Vagina (tissue), 2 donors: ENCODE measurements around the gene TAL1. TPM values are rescaled to one million over a fixed set of nuclear protein-coding genes. Genes with fewer than 3 reads are reported as not detected.

Experiments
- DNase-seq, 2 donors: peaks; one replicate each; pipeline ENCODE4 v3.0.0-alpha.2; 2017; ENCODE audit errors: extremely low spot score in 2 of 2
- H3K27ac ChIP-seq: fragments of 200-600 bp; sonication (generic); one replicate; pipeline ENCODE4 v1.5.1; 2019
- H3K27me3 ChIP-seq: fragments of 200-600 bp; sonication (generic); one replicate; pipeline ENCODE4 v1.5.1; 2019
- H3K36me3 ChIP-seq, 2 donors: fragments of 200-600 bp; sonication (generic); one replicate each; pipeline ENCODE4 v1.5.1; 2017 to 2019
- H3K4me1 ChIP-seq: fragments of 200-600 bp; sonication (generic); one replicate; pipeline ENCODE4 v1.5.1; 2019
- H3K4me3 ChIP-seq, 2 donors: fragments of 200-600 bp; sonication (generic); 1 replicate in 1 of 2; 2 replicates in 1 of 2; pipeline ENCODE4 v1.5.1; 2016 to 2019
- H3K9me3 ChIP-seq: fragments of 200-600 bp; sonication (generic); one replicate; pipeline ENCODE4 v1.5.1; 2019
- POLR2A ChIP-seq, 2 donors: fragments of 450-650 bp; IDR thresholded peaks; one replicate each; pipeline ENCODE4 v1.6.1; 2017; ENCODE audit warnings: antibody characterized with exemption in 2 of 2, mild to moderate bottlenecking in 2 of 2, moderate library complexity in 2 of 2
- POLR2AphosphoS5 ChIP-seq, 2 donors: sonication (generic); formaldehyde crosslinking; IDR thresholded peaks; one replicate each; pipeline ENCODE4 v1.9.0; 2017; ENCODE audit warnings: antibody characterized with exemption in 2 of 2, mild to moderate bottlenecking in 2 of 2, low read depth in 1 of 2; ENCODE audit not compliant: insufficient read depth in 1 of 2
- intact Hi-C: fragments of 100-400 bp; cut with DNase I; formaldehyde crosslinking; loops from one replicate; pipeline ENCODE4 v1.15.1; 2023
- total RNA-seq: library from RNA; depleted of rRNA; stranded (reverse); fragments of >200 nt; gene quantifications from one replicate; pipeline ENCODE4 v1.2.3, GENCODE V29; 2016
- TF ChIP-seq, protein P1 (sequence below), 3 experiments: fragments of 450-650 bp in 2 of 3; fragments of 200-600 bp in 1 of 3; sonication (generic) in 1 of 3; IDR thresholded peaks; one replicate each; pipeline ENCODE4 v1.5.1; 2017 to 2019; ENCODE audit warnings: antibody characterized with exemption in 3 of 3, mild to moderate bottlenecking in 2 of 3, moderate library complexity in 2 of 3

The TAL1 gene
- total RNA-seq, 1 donor from 2014 or later, result 7.1 TPM

DNA sequence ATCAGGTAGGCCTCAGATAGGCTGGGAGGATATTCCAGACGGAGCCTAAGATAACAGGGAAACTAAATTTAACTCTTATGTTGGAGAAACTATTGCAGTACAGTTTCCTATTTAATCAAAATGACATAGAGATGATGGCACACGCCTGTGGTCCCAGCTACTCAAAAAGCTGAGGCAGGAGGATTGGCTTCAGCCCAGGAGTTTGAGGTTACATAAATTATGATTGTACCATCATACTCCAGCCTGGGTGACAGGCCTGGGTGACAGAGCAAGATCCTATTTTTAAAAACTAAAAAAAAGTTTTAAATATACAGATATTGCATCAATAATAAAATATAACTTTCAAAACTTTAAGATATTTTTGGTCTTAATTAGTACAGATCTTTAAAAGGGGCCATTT lies 25.2 kb upstream of the TAL1 start:
- Histone ChIP-seq H3K27ac (no peak overlapping the region), H3K4me3 (no peak overlapping the region), H3K36me3 (no peaks in the 10 kb centered on the region), H3K27me3 (no peaks in the 10 kb centered on the region), H3K9me3 (no peaks in the 10 kb centered on the region), H3K4me1 (no peaks in the 10 kb centered on the region)
- no peak for DNase-seq
- no peak for TF ChIP-seq POLR2AphosphoS5 (IDR thresholded peaks at IDR 0.05; ENCODE audit: insufficient read depth in 1 of 2, low read depth in 1 of 2)
- TF ChIP-seq POLR2A (IDR thresholded peaks at IDR 0.05), result no peak
- TF ChIP-seq, protein P1, sequence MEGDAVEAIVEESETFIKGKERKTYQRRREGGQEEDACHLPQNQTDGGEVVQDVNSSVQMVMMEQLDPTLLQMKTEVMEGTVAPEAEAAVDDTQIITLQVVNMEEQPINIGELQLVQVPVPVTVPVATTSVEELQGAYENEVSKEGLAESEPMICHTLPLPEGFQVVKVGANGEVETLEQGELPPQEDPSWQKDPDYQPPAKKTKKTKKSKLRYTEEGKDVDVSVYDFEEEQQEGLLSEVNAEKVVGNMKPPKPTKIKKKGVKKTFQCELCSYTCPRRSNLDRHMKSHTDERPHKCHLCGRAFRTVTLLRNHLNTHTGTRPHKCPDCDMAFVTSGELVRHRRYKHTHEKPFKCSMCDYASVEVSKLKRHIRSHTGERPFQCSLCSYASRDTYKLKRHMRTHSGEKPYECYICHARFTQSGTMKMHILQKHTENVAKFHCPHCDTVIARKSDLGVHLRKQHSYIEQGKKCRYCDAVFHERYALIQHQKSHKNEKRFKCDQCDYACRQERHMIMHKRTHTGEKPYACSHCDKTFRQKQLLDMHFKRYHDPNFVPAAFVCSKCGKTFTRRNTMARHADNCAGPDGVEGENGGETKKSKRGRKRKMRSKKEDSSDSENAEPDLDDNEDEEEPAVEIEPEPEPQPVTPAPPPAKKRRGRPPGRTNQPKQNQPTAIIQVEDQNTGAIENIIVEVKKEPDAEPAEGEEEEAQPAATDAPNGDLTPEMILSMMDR (IDR thresholded peaks at IDR 0.05), result no peak
- intact Hi-C loops, result no loop called here

DNA sequence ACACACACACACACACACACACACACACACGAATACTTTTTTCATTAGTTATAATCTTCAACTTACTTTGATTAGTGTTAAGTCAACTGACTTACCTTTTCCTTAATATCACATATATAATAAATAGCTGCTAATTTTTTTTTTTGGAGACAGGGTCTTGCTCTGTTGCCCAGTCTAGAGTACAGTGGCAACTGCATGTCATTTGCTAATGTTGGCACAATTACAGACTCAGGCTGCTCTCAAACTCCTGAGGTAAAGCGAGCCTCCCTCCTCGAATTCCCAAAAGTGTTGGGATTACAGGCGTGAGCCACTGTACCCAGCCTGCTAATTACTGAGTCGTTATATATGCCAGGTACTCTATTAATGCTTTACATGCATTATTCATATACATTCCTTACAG lies 20.8 kb upstream of the TAL1 start:
- Histone ChIP-seq H3K27me3 (no peaks in the 10 kb centered on the region), H3K9me3 (no peaks in the 10 kb centered on the region), H3K27ac (no peak overlapping the region), H3K36me3 (no peaks in the 10 kb centered on the region), H3K4me1 (no peaks in the 10 kb centered on the region), H3K4me3 (no peak overlapping the region)
- TF ChIP-seq POLR2A (IDR thresholded peaks at IDR 0.05), result no peak
- TF ChIP-seq, protein P1 (IDR thresholded peaks at IDR 0.05), result no peak
- no peak for TF ChIP-seq POLR2AphosphoS5 (IDR thresholded peaks at IDR 0.05; ENCODE audit: insufficient read depth in 1 of 2, low read depth in 1 of 2)
- DNase-seq, result no peak
- intact Hi-C loops, result no loop called here

DNA sequence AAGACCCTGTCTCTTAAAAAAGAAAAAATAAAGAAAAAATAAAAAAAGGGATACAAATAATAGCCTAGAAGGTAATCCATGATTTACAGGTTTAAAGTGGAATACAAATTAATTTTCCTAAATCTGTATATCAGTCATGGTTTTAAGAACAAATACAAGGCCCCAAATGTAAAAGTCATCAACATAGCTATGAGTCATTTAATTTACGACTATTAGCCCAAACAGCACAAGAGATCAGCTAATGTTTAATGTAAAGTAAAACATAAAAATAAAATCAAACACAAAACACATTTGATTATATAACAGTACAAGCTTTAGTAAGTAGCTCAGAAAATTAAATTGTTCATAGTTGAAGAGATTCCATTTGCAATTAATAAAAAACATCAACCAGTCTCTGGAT lies 20.3 kb upstream of the TAL1 start:
- Histone ChIP-seq H3K27me3 (no peaks in the 10 kb centered on the region), H3K27ac (no peak overlapping the region), H3K9me3 (no peaks in the 10 kb centered on the region), H3K36me3 (no peaks in the 10 kb centered on the region), H3K4me3 (no peak overlapping the region), H3K4me1 (no peaks in the 10 kb centered on the region)
- DNase-seq, result no peak
- intact Hi-C loops, result no loop called here
- TF ChIP-seq POLR2A (IDR thresholded peaks at IDR 0.05), result no peak
- TF ChIP-seq, protein P1 (IDR thresholded peaks at IDR 0.05), result no peak

DNA sequence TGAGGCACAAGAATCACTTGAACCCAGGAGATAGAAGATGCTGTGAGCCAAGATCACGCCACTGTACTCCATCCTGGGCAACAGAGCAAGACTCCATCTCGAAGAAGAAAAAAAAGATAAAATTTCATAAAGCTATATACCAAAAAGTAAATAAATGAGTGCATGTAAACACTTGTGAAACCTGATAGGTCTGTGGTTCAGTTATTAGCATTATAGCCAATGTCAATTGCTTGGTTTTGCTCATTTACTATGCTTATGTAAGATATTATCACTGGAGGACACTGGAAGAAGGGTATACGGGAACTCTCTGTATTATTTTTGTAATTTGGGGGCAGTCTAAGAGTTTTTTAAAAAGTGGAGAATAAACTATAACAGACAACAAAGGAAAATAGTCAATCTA lies 17.7 kb upstream of the TAL1 start:
- TF ChIP-seq POLR2AphosphoS5 (IDR thresholded peaks at IDR 0.05; ENCODE audit: insufficient read depth in 1 of 2, low read depth in 1 of 2) (no peak), POLR2A (IDR thresholded peaks at IDR 0.05) (no peak)
- TF ChIP-seq, protein P1 (IDR thresholded peaks at IDR 0.05), result no peak
- Histone ChIP-seq H3K27me3 (no peaks in the 10 kb centered on the region), H3K4me1 (no peaks in the 10 kb centered on the region), H3K36me3 (no peaks in the 10 kb centered on the region), H3K4me3 (no peak overlapping the region), H3K9me3 (no peaks in the 10 kb centered on the region), H3K27ac (no peak overlapping the region)
- intact Hi-C loops, result no loop called here
- DNase-seq, result no peak

DNA sequence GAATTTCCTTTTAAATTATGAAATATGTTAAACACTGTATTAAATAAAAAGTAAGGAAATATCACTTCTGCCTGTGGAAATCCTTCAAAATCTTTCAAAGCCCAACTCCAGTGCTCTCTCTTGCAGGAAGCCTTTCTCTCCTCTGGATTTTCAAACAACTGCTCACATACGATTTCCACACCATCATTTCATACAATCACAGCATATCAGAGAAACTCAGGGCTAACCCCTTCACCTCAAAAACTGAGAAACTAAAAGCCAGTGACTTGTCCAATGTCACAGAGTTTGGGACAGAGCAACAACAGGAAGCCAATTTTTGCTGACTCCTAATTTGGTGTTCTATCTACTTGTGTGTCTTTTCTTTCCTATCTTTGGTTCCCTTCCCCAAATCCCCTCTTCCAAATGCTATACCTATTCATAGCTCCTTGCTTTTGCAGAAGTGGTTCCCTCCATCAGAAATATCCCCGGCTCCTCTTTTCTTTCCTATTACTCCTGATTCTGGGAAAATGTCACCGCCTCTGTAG lies 12.4 kb upstream of the TAL1 start:
- H3K27ac ChIP-seq, result no peak overlapping the region
- H3K4me1 ChIP-seq, result no peaks in the 10 kb centered on the region
- H3K4me3 ChIP-seq, result no peak overlapping the region
- H3K36me3 ChIP-seq, result no peaks in the 10 kb centered on the region
- TF ChIP-seq, protein P1 (IDR thresholded peaks at IDR 0.05), result no peak
- no peak for TF ChIP-seq POLR2A (IDR thresholded peaks at IDR 0.05)
- no peak for TF ChIP-seq POLR2AphosphoS5 (IDR thresholded peaks at IDR 0.05; ENCODE audit: insufficient read depth in 1 of 2, low read depth in 1 of 2)
- H3K27me3 ChIP-seq, result no peaks in the 10 kb centered on the region
- intact Hi-C loops, result no loop called here
- no peak for DNase-seq
- no peaks in the 10 kb centered on the region for H3K9me3 ChIP-seq
